HG03442 (cell line): Measurements from ENCODE around the gene FIZ1.

Experiments used
- ATAC-seq: cut with Tn5 transposase; IDR thresholded peaks from one replicate; pipeline ENCODE4 v1.9.1; 2021; ENCODE audit warnings: mild to moderate bottlenecking, moderate library complexity; ENCODE audit not compliant: unreplicated experiment

FIZ1 gene

GRCh38 chr19:55599468-55599841 is at the start of gene FIZ1:
Gene FIZ1 (minus strand): TSS chr19:55599517. CDS start chr19:55597865, 1,652 bp downstream.
- peak; percentile 44 for ATAC-seq

GRCh38 chr19:55648585-55649267 is 49.4 kb upstream of the FIZ1 start:
- no peak for ATAC-seq

- ATAC-seq: no peak
Observed at GRCh38 chr19:55647732-55648584, 48.6 kb upstream of the FIZ1 start, which contains the start of gene CCDC106. Gene CCDC106 (plus strand): TSS chr19:55648212. CDS start chr19:55649047, 835 bp downstream.

- no peak for ATAC-seq
Observed at GRCh38 chr19:55646889-55647731, 47.8 kb upstream of the FIZ1 start.

- no peak for ATAC-seq
Observed at GRCh38 chr19:55645512-55645881, 46.2 kb upstream of the FIZ1 start.

- ATAC-seq: no peak
Observed at GRCh38 chr19:55644842-55645511, 45.7 kb upstream of the FIZ1 start.

- ATAC-seq: no peak
Observed at GRCh38 chr19:55644191-55644833, 45.0 kb upstream of the FIZ1 start.

- no peak for ATAC-seq
Observed at GRCh38 chr19:55643887-55644176, 44.5 kb upstream of the FIZ1 start.

GRCh38 chr19:55643003-55643886 is 43.9 kb upstream of the FIZ1 start, which contains the start of gene ZNF581:
Gene ZNF581 (plus strand): TSS chr19:55643649. CDS start chr19:55644572, 923 bp downstream.
- no peak for ATAC-seq

- ATAC-seq: no peak
Observed at GRCh38 chr19:55642153-55643002, 43.1 kb upstream of the FIZ1 start.

- no peak for ATAC-seq
Observed at GRCh38 chr19:55641426-55642152, 42.3 kb upstream of the FIZ1 start.

GRCh38 chr19:55640577-55641425 is 41.5 kb upstream of the FIZ1 start, which contains the start of gene ZNF580:
Gene ZNF580 (plus strand): TSS chr19:55641002. CDS start chr19:55642509, 1,507 bp downstream.
- peak; percentile 29 for ATAC-seq

GRCh38 chr19:55640043-55640576 is 40.8 kb upstream of the FIZ1 start:
- peak; percentile 6 for ATAC-seq

- ATAC-seq: no peak
Observed at GRCh38 chr19:55638864-55639359, 39.6 kb upstream of the FIZ1 start.

- ATAC-seq: no peak
Observed at GRCh38 chr19:55637534-55637933, 38.2 kb upstream of the FIZ1 start.

- no peak for ATAC-seq
Observed at GRCh38 chr19:55636723-55637122, 37.4 kb upstream of the FIZ1 start.
